IPS DF 4.7 (cell line): ENCODE data around the gene REC114.
"Not testable (repeated sequence)": the region's sequence is repeated elsewhere in the genome, so short reads cannot be mapped to it uniquely, and the experiment has no call there.

ENCODE experiments used
- DNase-seq: peaks from one replicate; pipeline ENCODE4 v3.0.0-alpha.2; 2013; ENCODE audit warnings: low spot score; ENCODE audit errors: extremely low read depth

Gene REC114

GRCh38 chr15:73527598-73527997 is 84.6 kb downstream of the REC114 start:
- no peak for DNase-seq

DNA sequence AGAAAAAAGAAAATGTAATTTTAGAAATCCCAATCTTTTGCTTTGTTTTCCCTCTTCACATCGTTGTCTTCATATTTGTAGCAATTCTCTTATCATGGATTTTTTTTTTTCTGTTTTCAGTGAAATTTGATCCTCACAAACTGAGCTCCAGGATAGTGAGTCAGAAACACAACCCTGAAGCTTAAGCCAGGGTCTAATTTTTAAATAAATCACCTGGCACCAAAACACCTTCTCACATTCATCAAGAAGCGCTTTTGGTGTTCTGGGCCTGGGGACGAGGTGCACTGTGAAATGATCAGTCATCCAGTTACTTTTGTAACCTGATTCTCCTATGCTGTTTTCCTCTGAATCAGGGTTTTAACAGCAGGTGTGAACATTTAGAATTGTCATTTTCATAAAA is 87.7 kb downstream of the REC114 start:
- DNase-seq, result no peak

GRCh38 chr15:73538123-73538522 is 95.2 kb downstream of the REC114 start:
- no peak for DNase-seq

GRCh38 chr15:73538563-73539211 is 95.7 kb downstream of the REC114 start:
- no peak for DNase-seq

DNA sequence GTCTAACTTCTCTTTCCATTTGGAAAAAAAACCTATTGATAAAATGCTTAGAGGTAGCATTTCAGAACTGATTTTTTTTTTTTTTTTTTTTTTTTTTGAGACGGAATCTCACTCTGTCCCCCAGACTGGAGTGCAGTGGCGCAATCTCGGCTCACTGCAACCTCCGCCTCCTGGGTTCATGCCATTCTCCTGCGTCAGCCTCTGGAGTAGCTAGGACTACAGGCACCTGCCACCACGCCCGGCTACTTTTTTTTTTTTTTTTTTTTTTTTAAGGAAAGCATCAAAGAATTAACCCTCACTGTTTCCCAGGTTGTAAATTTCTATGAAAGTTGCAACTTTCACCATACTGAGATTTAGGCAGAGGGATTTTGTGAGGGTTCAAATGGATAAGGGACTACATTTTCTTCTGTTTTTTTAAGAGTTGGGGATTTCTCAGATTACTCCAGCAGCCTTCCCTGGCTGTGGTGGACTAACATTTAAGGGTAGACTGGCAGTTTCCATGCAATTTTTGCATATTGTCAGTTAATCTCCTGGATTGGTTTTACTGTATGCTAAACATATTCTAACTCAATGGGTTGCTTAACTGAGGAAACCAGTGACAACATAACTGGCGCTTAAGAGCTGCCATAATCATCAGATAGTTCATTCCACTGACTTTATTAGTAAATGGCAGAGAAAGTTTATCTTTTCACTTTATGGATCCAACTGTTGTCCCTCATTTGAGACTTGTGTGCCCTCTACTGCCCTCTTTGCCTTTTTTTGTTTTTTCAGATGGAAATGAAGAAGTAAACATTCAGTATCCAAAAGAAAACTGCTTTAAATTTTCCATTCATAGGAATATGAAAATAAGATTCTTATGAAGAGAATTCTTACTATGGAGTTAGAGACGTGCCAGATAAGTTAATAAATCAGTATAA is 96.5 kb downstream of the REC114 start:
- no peak for DNase-seq

GRCh38 chr15:73540161-73540560 is 97.2 kb downstream of the REC114 start:
- no peak for DNase-seq

DNA sequence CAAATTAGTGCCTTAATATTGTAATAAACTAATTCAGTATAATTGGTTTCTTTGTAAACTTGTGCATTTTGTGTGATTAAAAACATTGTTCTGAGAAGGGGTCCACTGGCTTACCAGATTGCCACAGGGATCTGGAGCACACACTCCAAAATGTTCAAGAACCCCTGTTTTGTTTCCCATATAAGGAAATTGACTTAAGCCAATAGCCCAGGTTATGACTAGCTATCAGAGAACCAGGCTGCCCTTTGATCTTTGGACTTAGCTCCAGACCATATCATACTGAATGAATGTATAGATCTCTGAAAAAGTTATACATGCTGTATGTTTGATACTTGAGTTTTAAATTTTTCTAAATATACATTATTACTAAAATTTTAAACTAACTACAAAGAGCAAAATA is 98.5 kb downstream of the REC114 start:
- no peak for DNase-seq

DNA sequence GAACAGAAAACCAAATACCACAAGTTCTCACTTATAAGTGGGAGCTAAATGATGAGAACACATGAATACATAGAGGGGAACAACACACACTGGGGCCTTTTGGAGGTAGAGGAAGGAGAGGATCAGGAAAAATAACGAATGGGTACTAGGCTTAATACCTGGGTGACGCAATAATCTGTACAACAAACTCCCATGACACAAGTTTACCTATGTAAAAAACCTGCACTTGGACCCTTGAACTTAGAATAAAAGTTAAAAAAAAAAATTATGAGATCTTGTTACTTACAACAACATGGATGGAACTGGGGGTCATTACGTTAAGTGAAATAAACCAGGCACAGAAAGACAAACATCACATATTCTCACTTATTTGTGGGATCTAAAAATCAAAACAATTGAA is 106.0 kb downstream of the REC114 start:
- DNase-seq, result not testable (repeated sequence)

DNA sequence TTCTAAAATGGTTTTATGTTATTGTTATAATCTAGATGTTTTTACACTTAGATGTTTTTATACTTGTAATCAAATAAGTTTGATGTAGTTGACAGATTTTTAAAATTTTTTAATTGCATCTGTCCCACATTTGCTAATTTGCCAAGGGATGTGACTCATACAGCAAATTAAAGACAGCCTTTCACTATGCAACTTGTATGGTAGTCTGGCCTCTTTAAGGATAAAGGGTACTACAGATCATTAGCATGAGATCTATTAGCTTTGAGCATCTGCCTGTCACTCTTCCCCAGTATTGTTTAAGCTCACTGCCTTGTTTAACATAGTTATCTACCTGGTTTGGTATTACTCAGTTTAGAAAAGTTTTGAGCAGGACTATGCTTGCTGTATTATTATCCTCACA is 107.2 kb downstream of the REC114 start:
- DNase-seq, result no peak

- no peak for DNase-seq
These were observed 112.1 kb downstream of the REC114 start for GRCh38 chr15:73555080-73555479.

DNA sequence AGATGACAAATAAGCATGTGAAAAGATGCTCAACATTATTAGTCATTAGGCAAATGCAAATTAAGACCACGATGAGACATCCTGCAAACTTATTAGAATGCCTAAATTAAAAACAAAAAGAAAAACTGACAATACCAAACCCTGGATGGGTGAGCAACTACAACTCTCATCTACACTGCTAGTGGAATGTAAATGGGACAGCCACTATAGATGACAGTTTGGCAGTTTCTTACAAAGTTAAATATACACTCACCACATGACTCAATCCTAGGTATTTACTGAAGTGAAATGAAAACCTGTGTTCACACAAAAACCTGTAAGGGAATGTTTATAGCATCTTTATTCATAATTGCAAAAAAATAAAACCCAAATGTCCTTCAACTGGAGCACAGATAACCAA is 115.6 kb downstream of the REC114 start:
- DNase-seq, result no peak

- DNase-seq, result no peak
These were observed 117.6 kb downstream of the REC114 start for GRCh38 chr15:73560501-73561117.

- DNase-seq, result no peak
These were observed 121.3 kb downstream of the REC114 start for GRCh38 chr15:73564255-73564654.

DNA sequence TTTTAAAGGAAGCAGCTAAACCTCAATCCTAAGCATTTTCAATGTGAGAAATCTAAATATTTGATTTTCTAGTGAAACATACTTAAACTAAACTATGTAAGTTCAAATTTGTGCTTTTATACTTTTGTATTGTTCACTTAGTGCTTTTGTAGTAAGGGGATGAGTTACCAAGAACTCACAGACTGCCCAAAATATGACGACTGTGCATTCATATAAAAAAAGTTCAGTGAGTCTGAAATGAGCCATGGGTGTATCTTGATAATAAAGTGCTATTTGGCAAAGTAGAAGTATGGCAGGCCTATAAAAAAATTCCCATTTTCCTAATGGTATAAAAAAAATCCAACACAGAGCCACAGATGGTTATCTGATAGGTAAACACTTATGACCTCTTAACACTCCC is 124.1 kb downstream of the REC114 start:
- DNase-seq, result no peak

GRCh38 chr15:73568564-73569280 is 125.8 kb downstream of the REC114 start:
- no peak for DNase-seq

DNA sequence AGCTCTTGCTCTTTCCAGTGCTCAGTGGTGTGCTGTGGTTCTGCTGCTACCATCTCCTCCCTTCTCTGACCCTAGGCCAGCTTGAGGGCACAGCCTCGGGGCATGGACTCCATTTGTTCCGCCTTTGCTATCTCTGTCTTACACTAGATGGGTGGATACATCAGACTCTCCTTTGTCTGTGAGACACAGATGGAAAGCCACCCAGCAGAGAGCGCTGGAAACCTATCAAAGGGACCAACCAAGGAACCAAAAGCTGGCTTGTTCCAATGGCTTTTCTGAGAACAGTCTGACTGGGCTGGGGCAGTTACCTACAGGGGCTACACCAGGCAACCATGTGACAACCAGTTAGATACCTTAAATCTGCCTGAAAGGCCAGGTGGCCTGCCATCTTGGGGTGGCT is 126.4 kb downstream of the REC114 start:
- DNase-seq, result no peak

- no peak for DNase-seq
These were observed 127.5 kb downstream of the REC114 start for GRCh38 chr15:73570355-73571032.

GRCh38 chr15:73571346-73571745 is 128.4 kb downstream of the REC114 start:
- DNase-seq, result no peak

- no peak for DNase-seq
These were observed 129.3 kb downstream of the REC114 start for GRCh38 chr15:73572296-73572695.

- DNase-seq, result no peak
These were observed 130.1 kb downstream of the REC114 start for GRCh38 chr15:73573037-73573436.

GRCh38 chr15:73573572-73573971 is 130.6 kb downstream of the REC114 start:
- no peak for DNase-seq
